BE2C (cell line): ENCODE data around the gene AFG1L.

Experiments
- DNase-seq: peaks from one replicate; pipeline ENCODE4 v3.0.0-alpha.2; 2020
- H3K27me3 ChIP-seq: fragments of 250-450 bp; sonication (Bioruptor Pico); 2 replicates; pipeline ENCODE4 v1.5.1; 2020; ENCODE audit warnings: mild to moderate bottlenecking
- H3K36me3 ChIP-seq: fragments of 250-450 bp; sonication (Bioruptor Pico); 2 replicates; pipeline ENCODE4 v1.5.1; 2020; ENCODE audit warnings: mild to moderate bottlenecking
- H3K4me1 ChIP-seq: fragments of 250-450 bp; sonication (Bioruptor Pico); 2 replicates; pipeline ENCODE4 v1.5.1; 2020
- H3K4me3 ChIP-seq: 2 replicates; pipeline ENCODE4 v1.5.1; 2011; ENCODE audit warnings: low read depth, low read length
- H3K9me3 ChIP-seq: fragments of 250-450 bp; sonication (Bioruptor Pico); 2 replicates; pipeline ENCODE4 v1.5.1; 2020
- CTCF ChIP-seq: IDR thresholded peaks from 2 replicates; pipeline ENCODE4 v1.5.1; 2012; ENCODE audit warnings: mild to moderate bottlenecking, low read depth, low read length

The AFG1L gene

GRCh38 chr6:108362455-108362854 is 67.6 kb downstream of the AFG1L start:
- Histone ChIP-seq H3K36me3 (no peaks in the 10 kb centered on the region), H3K4me1 (no peaks in the 10 kb centered on the region), H3K4me3 (no peak overlapping the region), H3K27me3 (no peaks in the 10 kb centered on the region), H3K9me3 (no peaks in the 10 kb centered on the region)
- no peak for DNase-seq
- TF ChIP-seq CTCF: no peak

- Histone ChIP-seq H3K9me3 (no peaks in the 10 kb centered on the region), H3K4me1 (no peaks in the 10 kb centered on the region), H3K27me3 (no peaks in the 10 kb centered on the region), H3K4me3 (no peak overlapping the region), H3K36me3 (no peaks in the 10 kb centered on the region)
- TF ChIP-seq CTCF: no peak
- DNase-seq: no peak
Measured at GRCh38 chr6:108363113-108363512, 68.3 kb downstream of the AFG1L start.

DNA sequence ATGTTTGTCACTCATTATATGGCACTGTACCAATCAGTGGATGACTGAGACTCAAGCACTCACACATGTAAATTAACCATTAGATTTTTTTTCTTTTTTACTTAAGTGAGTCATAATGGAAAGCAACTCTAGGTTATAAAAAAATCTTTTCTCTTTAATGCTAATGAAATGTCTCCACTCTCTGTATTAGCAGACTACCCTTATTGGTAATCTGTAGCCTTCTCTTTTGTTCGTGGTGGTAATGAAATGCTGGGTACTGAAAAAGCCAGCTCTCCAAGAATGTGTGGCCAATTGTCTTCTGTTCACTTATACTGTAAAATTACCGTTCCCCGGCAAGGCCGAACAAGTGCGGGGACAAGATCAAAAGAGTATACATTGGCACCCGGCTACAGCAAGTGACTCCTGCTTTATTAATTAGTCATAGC is 69.0 kb downstream of the AFG1L start:
- Histone ChIP-seq H3K36me3 (no peaks in the 10 kb centered on the region), H3K4me1 (no peaks in the 10 kb centered on the region), H3K4me3 (no peak overlapping the region), H3K9me3 (no peaks in the 10 kb centered on the region), H3K27me3 (no peaks in the 10 kb centered on the region)
- DNase-seq: no peak
- TF ChIP-seq CTCF: no peak

DNA sequence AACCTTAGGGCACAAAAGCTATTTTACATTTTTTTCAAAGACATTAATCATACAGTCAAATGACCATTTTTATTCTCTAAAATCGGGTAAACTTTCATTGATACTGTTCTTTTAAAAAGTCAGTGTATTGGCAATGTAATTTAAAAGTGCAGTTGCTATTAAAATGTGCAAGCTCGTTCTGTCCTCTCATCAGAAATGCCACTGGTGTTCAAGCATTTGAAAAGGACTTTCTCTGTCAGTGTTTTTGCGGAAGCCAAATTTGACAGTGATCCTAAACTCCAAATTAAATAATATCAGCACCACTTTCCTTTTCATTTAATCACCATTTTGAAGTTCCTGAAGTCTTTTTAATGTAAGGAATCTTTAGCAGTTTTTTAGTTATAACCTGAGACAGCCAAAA is 69.6 kb downstream of the AFG1L start:
- Histone ChIP-seq H3K36me3 (no peaks in the 10 kb centered on the region), H3K27me3 (no peaks in the 10 kb centered on the region), H3K4me1 (no peaks in the 10 kb centered on the region), H3K4me3 (no peak overlapping the region), H3K9me3 (no peaks in the 10 kb centered on the region)
- TF ChIP-seq CTCF: no peak
- DNase-seq: no peak

GRCh38 chr6:108365478-108365877 is 70.6 kb downstream of the AFG1L start:
- Histone ChIP-seq H3K4me1 (no peaks in the 10 kb centered on the region), H3K9me3 (no peaks in the 10 kb centered on the region), H3K4me3 (no peak overlapping the region), H3K36me3 (no peaks in the 10 kb centered on the region), H3K27me3 (no peaks in the 10 kb centered on the region)
- TF ChIP-seq CTCF: no peak
- DNase-seq: no peak

- DNase-seq: no peak
- Histone ChIP-seq H3K4me1 (no peaks in the 10 kb centered on the region), H3K4me3 (no peak overlapping the region), H3K27me3 (no peaks in the 10 kb centered on the region), H3K9me3 (no peaks in the 10 kb centered on the region), H3K36me3 (no peaks in the 10 kb centered on the region)
- TF ChIP-seq CTCF: no peak
Measured at GRCh38 chr6:108366236-108366635, 71.4 kb downstream of the AFG1L start.
